NAMALWA (cell line): ENCODE data around the gene GRB10.
"Not testable (repeated sequence)": the region's sequence is repeated elsewhere in the genome, so short reads cannot be mapped to it uniquely, and the experiment has no call there.

Experiments
- DNase-seq: peaks from one replicate; pipeline ENCODE4 v3.0.0-alpha.2; 2015; ENCODE audit warnings: low spot score

Gene GRB10

DNA sequence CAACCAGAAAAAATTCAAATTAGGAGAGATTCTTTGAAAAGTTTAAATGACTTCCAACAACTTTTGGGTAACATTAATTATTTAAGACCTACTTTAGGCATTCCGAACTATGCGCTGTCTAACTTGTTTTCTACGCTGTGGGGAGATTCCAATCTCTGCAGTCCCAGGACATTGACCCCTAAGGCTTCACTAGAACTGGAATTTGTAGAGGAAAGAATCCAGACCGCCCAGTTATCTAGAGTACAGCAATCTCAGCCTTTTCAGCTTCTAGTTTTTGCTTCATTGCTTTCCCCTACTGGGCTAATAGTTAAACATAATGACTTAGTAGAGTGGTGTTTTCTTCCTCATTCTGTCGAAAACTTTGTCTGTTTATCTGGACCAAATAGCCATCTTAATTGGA lies 202.6 kb downstream of the GRB10 start:
- DNase-seq = no peak

DNA sequence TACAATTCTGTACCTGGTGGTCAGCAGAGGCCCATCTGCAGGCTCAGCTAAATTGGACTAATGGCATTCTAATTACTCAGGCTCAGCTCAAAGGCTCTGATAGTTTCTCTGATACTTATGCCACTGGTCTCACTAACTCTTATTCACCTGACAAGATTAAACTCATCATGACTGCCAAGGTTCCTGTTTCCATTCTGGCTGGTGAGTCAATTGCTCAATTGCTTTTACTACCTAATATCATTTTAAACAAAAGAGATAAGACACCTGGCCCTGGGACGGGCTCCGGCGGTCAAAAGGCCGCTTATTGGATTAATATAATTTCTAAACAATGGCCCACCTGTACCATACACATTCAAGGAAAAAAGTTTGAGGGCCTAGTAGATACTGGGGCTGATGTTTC lies 204.6 kb downstream of the GRB10 start:
- not testable (repeated sequence) for DNase-seq

DNA sequence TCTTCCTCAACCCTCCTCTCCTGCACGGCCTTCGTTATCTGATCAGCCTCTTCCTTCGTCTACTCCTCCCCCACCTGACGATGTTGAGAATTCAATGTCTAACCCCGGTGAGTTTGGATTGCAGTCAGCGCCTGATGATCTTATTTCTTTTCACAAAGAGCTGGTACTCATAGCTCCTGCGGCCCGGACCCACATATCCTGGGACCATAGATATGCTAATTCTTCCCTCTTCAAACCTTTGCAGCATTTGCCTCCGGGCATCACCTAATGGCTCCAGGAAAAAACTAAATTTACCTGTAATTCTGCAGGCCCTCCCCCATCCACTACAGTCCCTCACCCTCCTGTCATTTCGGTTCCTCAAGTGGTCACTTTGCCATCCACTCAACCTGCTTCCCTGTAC lies 205.1 kb downstream of the GRB10 start:
- no peak for DNase-seq

DNA sequence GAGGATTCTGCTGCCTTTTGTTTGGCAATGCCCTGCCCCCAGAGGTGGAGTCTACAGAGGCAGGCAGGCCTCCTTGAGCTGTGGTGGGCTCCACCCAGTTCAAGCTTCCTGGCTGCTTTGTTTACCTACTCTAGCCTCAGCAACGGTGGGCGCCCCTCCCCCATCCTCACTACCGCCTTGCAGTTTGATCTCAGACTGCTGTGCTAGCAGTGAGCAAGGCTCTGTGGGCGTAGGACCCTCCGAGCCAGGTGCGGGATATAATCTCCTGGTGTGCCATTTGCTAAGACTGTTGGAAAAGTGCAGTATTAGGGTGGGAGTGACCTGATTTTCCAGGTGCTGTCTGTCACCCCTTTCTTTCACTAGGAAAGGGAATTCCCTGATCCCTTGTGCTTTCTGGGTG lies 206.3 kb downstream of the GRB10 start:
- DNase-seq = not testable (repeated sequence)

DNA sequence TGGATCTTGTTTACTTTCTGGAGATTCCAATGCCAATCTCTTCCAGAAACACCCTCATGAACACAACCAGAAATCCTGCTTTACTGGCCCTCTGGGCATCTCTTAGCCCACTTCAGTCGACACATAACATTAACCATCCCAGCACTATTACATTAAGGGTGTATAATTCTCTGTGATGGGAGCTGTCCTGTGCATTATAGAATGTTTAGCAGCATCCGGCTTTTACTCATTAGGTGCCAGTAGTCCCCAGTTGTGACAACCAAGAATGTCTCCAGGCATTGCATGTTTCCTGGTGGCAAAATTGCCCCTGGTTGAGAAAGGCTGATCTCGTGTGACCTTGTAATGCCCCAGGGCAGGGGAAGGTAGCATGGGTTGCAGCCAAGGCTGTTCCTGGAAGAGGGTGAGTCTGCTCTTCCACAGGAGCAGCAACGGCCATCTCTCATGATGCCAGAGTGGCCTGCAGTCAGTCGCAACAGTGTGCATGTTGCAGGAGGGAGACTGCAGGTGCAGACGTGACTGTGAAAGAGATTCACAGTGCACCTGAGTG lies 214.9 kb downstream of the GRB10 start:
- no peak for DNase-seq

GRCh38 chr7:50565977-50566376 lies 216.7 kb downstream of the GRB10 start:
- DNase-seq = no peak

DNA sequence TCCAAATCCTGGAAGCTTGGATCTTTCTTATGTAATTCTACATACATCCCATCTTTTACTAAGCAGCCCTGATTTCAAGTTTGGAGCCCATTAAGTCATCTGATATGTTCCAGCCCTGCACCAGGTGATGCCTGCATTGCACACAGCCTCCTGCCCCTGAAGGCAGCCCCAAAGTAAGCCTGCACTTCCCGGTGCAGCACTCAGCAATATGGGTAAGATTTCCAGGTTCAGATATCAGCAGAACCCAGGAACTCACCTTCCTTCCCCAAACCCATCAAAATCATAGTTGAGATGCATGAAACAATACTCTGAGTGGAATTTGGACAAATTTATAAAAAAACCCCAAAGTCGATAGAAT lies 217.2 kb downstream of the GRB10 start:
- DNase-seq = no peak

GRCh38 chr7:50564640-50565558 lies 217.8 kb downstream of the GRB10 start, which contains the start of gene DDC:
Gene DDC, minus strand, starts transcription at chr7:50565405. Its CDS starts 21,320 bp downstream, at chr7:50544085.
- DNase-seq = no peak

- no peak for DNase-seq
Observed at GRCh38 chr7:50564171-50564570, 218.5 kb downstream of the GRB10 start.

GRCh38 chr7:50562136-50562535 lies 220.6 kb downstream of the GRB10 start:
- no peak for DNase-seq

GRCh38 chr7:50560865-50561351 lies 221.8 kb downstream of the GRB10 start:
- no peak for DNase-seq

- no peak for DNase-seq
Observed at GRCh38 chr7:50559881-50560280, 222.8 kb downstream of the GRB10 start.

GRCh38 chr7:50558294-50559053 lies 224.2 kb downstream of the GRB10 start:
- DNase-seq = no peak

- DNase-seq = no peak
Observed at GRCh38 chr7:50557099-50557498, 225.6 kb downstream of the GRB10 start.

- no peak for DNase-seq
Observed at GRCh38 chr7:50556247-50556991, 226.3 kb downstream of the GRB10 start.

DNA sequence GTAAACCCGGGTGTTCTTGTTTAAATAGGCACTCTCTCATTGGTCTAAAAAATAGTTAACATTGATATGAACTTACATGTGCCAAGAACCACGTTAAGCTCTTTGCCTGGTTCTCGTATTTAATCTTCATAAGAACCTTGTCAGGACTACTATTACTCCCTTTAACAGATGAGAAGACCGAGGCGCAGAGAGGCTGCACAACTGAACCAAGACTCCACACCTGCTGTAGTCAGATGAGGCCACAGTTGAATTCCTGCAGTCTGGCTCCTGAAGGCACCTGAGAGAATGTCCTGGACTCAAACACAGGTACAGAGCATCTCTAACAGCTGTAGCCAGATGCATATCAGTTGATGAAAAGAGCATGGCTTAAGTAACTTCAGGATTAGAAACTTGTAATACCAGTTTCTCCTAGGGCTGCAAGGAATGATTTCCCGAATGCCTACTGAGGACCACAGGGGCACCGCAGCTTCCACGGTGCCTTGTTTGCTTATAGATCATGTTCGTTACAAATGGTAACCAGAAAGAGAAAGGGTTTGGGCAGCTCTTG lies 227.0 kb downstream of the GRB10 start:
- no peak for DNase-seq

GRCh38 chr7:50554431-50555322 lies 228.0 kb downstream of the GRB10 start:
- DNase-seq = no peak

DNA sequence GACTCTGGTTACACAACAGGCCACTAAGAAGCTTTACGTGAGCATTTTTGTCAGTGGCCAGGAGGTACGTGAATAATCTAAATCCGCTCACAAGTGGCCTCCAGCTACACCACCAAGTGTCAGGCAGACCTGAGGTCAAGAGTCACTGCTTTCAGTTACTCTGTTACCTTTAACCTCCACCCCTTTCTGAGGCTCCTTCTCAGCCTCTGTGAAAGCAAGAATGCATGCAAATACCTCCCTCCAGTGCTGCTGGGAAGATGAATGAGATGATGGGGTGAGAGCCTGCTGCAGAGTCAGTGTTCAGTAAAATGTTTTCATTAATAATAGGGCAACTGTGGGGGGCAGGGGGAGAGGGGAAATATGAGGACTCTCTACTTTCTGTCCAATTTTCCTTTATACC lies 228.7 kb downstream of the GRB10 start:
- no peak for DNase-seq

DNA sequence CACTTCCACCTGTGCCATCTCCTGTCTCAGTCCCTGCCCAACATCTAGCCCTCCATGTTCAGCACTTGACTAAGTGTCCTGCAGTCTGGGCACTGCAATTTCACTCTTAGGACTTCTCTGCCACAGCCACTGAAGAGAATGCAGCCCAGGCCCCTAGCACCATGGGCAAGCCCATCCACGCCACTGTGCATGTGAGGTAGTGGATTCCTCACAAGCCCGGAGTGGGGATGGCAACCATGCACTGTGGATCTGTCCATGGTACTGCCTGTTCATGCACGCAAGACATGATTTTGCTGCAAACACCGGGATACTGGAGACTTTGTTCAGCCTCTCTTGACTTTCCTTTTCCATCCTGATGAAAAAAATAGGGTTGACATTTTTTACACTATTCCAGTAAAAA lies 229.8 kb downstream of the GRB10 start:
- no peak for DNase-seq

DNA sequence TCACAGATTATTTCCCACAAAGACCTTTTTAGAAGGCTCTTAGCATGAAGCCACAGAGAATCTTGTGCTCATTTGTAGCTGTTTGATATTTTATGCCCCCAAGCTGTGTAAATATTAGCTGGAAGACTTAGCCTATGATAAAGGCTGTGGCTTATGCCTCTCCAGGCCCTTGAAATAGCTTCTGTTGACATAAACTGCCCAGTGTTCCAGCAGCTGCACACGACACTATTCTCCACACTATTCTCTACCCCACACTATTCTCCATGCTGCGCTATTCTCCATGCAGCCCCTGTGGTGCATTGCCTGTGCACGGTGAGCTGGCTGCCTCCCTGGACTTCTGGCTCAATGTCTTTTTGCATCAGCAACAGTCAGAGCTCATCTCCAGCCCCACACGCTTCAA lies 230.6 kb downstream of the GRB10 start:
- DNase-seq = no peak

DNA sequence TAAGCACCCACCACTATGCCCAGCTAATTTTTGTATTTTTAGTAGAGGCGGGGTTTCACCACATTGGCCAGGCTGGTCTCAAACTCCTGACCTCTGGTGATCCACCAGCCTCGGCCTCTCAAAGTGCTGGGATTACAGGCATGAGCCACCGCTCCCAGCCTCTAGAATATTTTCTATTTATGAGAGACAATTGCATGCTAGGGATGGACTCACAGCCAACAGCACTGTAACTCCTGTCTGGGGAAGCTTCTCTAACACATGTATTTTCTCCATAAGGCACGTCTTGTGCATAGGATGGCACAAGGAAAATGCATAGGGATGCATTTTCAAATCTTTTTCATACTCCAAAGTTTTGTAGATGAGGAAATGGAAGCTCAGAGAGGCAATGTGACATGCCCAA lies 237.1 kb downstream of the GRB10 start:
- not testable (repeated sequence) for DNase-seq
